ENCODE data around the gene CPNE4.

The CPNE4 gene

GRCh38 chr3:131596884-131597283 lies 437.9 kb downstream of the CPNE4 start:
- ATAC-seq (ENCODE audit: low read depth): no peak
- no peaks in the 10 kb centered on the region for H3K4me1 Mint-ChIP-seq

GRCh38 chr3:131591394-131592014 lies 443.3 kb downstream of the CPNE4 start:
- Mint-ChIP-seq H3K27ac (no peak overlapping the region), H3K9me3 (no peaks in the 10 kb centered on the region), H3K4me1 (no peaks in the 10 kb centered on the region), H3K4me3 (no peak overlapping the region), H3K36me3 (no peaks in the 10 kb centered on the region), H3K27me3 (peaks cover 7% of the 10 kb centered on the region)
- ATAC-seq (ENCODE audit: low read depth) (no peak), DNase-seq (ENCODE audit: low spot score in 2 of 2) (no peak)

More at GRCh38 chr3:131596884-131597283, 437.9 kb downstream of the CPNE4 start:
- H3K4me3 Mint-ChIP-seq: no peak overlapping the region
- H3K36me3 Mint-ChIP-seq: no peaks in the 10 kb centered on the region
- no peaks in the 10 kb centered on the region for H3K9me3 Mint-ChIP-seq
- DNase-seq (ENCODE audit: low spot score in 2 of 2): no peak
- no peak overlapping the region for H3K27ac Mint-ChIP-seq
- peaks cover 4% of the 10 kb centered on the region for H3K27me3 Mint-ChIP-seq

DNA sequence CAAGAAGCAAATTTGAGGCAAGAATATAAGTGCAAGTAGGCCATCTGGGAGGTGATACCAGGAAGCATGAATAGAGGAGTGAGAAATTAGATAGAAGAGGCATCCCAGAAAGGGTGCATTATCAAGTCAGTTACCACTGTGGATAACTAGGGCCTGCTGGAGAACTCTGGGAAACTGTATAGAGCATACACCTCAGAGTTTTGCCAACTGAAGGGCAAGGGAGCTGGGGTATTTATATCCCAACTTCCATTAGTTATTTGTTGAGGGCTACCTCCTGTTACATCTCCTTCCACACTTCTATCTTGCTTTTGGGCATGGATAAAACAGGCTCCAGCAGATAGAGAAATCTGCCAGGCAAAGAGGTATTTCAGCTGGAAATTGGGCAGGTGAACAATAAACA lies 448.5 kb downstream of the CPNE4 start:
- ATAC-seq (ENCODE audit: low read depth) (no peak), DNase-seq (ENCODE audit: low spot score in 2 of 2) (no peak)
- Mint-ChIP-seq H3K27ac (no peak overlapping the region), H3K27me3 (peaks cover 10% of the 10 kb centered on the region), H3K4me3 (no peak overlapping the region), H3K4me1 (no peaks in the 10 kb centered on the region), H3K9me3 (no peaks in the 10 kb centered on the region), H3K36me3 (no peaks in the 10 kb centered on the region)

DNA sequence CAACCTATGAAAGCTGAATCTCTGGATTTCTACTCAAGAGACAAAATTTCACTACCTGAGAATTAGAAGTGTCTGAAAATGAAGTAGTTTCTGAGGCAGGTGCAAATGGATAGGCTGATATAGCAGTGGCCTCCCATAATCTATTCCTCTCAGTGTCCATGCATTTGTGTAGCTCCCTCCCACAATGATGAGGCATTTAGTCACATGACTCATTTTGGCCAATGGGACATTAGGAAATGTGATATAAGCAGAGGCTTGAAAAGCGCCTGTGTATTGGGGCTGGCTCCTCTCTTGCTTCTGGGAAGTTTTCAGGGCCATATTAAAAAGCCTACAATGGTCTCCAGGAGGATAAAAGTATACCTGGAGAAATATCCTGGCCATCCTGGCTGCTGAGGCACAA lies 452.4 kb downstream of the CPNE4 start:
- Mint-ChIP-seq H3K4me3 (no peak overlapping the region), H3K36me3 (no peaks in the 10 kb centered on the region), H3K27me3 (peaks cover 6% of the 10 kb centered on the region), H3K27ac (no peak overlapping the region), H3K4me1 (no peaks in the 10 kb centered on the region), H3K9me3 (no peaks in the 10 kb centered on the region)
- DNase-seq (ENCODE audit: low spot score in 2 of 2) (no peak), ATAC-seq (ENCODE audit: low read depth) (no peak)

- no peak overlapping the region for H3K4me3 Mint-ChIP-seq
- no peak for ATAC-seq (ENCODE audit: low read depth)
These were observed 466.4 kb downstream of the CPNE4 start for GRCh38 chr3:131568460-131568859.

GRCh38 chr3:131564812-131565211 lies 470.0 kb downstream of the CPNE4 start:
- DNase-seq (ENCODE audit: low spot score in 2 of 2) (no peak), ATAC-seq (ENCODE audit: low read depth) (no peak)
- Mint-ChIP-seq H3K27ac (no peak overlapping the region), H3K9me3 (no peaks in the 10 kb centered on the region), H3K4me3 (no peak overlapping the region), H3K36me3 (no peaks in the 10 kb centered on the region), H3K4me1 (no peaks in the 10 kb centered on the region), H3K27me3 (peaks cover 3% of the 10 kb centered on the region)

More at GRCh38 chr3:131568460-131568859, 466.4 kb downstream of the CPNE4 start:
- Mint-ChIP-seq H3K4me1 (no peaks in the 10 kb centered on the region), H3K27ac (no peak overlapping the region), H3K36me3 (no peaks in the 10 kb centered on the region), H3K27me3 (peaks cover 5% of the 10 kb centered on the region), H3K9me3 (no peaks in the 10 kb centered on the region)
- DNase-seq (ENCODE audit: low spot score in 2 of 2): no peak

DNA sequence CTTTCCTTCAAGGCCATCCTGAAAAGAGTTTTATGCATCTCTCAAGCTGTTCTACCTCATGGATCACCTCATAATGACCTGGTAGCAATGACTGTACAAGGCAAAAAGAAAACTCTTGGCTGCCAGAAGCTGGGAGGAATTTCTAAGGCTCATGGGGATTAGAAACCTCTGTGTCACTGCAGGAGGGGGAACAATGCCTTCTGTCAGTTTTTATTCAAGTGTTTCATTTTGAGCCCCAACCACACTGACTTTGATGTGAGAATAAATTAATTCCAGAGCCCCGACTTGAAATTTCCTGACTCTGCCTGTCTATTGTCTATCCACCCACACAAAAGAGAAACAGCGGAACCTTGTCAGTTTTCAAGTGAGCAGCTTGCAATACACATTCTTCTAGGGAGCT lies 473.3 kb downstream of the CPNE4 start:
- DNase-seq (ENCODE audit: low spot score in 2 of 2): no peak
- H3K4me1 Mint-ChIP-seq: no peaks in the 10 kb centered on the region

DNA sequence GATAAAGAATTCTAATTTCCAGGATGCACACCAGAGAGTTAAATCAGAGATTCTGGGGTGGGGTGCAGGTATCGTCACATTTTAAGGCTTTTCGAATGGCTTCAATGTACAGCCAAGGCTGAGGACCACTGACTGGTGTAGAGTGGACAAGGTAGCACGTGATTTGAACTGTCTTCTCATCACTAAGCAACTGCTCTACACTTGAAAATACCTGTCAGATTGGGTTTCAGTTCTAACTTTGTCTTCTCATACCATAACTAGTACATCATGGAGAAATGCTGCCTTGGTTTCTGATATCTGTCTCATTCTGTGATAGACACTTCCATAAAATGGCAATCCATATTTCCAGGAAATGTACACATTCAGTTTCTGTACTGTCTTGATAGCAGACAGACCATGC lies 474.0 kb downstream of the CPNE4 start:
- ATAC-seq (ENCODE audit: low read depth): no peak
- no peaks in the 10 kb centered on the region for H3K9me3 Mint-ChIP-seq
- H3K36me3 Mint-ChIP-seq: no peaks in the 10 kb centered on the region
- H3K4me1 Mint-ChIP-seq: no peaks in the 10 kb centered on the region
- no peak overlapping the region for H3K27ac Mint-ChIP-seq
- DNase-seq (ENCODE audit: low spot score in 2 of 2): no peak
- peaks cover 3% of the 10 kb centered on the region for H3K27me3 Mint-ChIP-seq
- H3K4me3 Mint-ChIP-seq: no peak overlapping the region

More for the DNA sequence above, 473.3 kb downstream of the CPNE4 start:
- no peak for ATAC-seq (ENCODE audit: low read depth)
- H3K4me3 Mint-ChIP-seq: no peak overlapping the region
- peaks cover 3% of the 10 kb centered on the region for H3K27me3 Mint-ChIP-seq
- no peaks in the 10 kb centered on the region for H3K36me3 Mint-ChIP-seq
- H3K27ac Mint-ChIP-seq: no peak overlapping the region
- H3K9me3 Mint-ChIP-seq: no peaks in the 10 kb centered on the region

DNA sequence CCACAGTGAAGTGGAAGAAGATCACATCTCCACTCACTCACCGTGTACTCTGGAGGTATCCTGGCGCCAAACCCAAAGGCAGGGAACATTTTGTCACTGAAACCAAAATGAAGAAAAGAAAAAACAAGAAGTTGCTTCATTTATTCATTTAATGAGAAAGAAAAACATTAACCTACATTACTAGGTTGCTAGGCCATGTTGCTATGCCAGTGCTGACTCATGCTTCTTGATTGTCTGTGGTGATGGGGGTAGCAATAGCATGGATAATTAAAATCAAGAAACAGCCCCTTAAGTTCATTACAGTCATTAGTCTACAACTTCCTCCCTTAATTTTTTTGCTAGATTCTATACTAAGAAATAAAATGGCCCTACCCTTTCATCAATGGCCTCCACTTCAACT lies 479.4 kb downstream of the CPNE4 start:
- Mint-ChIP-seq H3K4me1 (no peaks in the 10 kb centered on the region), H3K4me3 (no peak overlapping the region), H3K27me3 (peaks cover 2% of the 10 kb centered on the region), H3K27ac (no peak overlapping the region), H3K9me3 (no peaks in the 10 kb centered on the region), H3K36me3 (no peaks in the 10 kb centered on the region)
- DNase-seq (ENCODE audit: low spot score in 2 of 2): no peak
- ATAC-seq (ENCODE audit: low read depth): no peak

DNA sequence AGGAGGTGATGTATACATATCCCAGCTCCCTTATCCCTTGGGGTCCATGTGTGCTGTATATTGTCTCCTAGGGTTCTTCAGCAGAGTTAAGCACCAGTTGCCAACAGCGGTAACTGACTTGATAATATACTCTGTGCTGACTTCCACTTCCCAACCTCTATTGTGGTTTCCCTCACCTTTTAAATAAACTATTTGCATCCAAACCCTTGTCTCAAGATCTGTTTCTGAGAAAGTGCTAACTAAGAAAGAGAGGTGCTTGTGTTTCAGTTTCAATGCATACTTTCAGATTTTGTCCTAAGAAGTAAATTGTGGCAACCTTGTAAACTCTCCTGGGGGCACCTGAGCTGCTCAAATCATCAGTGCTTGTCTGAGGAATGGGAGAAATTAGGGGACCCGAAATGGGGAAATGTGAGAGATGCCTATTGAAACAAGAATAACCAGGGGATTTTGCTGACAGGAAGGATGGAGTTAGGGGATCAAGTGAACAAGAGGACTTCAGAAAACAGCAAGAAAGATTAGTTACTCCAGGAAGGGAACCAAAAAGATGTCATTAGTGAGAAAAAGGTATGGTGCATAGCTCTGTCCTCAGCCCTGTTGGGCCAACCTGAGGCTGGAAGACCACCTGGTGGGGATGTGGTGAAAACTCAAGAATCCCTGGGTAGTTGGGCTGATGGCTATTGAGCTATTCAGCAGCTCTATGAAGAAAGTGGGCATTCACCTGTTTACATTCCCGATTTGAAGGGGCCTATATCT lies 481.1 kb downstream of the CPNE4 start:
- no peak for ATAC-seq (ENCODE audit: low read depth)

GRCh38 chr3:131551761-131552160 lies 483.1 kb downstream of the CPNE4 start:
- ATAC-seq (ENCODE audit: low read depth) (no peak), DNase-seq (ENCODE audit: low spot score in 2 of 2) (no peak)
- Mint-ChIP-seq H3K4me3 (no peak overlapping the region), H3K9me3 (no peaks in the 10 kb centered on the region), H3K36me3 (no peaks in the 10 kb centered on the region), H3K27ac (no peak overlapping the region), H3K27me3 (peaks cover 8% of the 10 kb centered on the region), H3K4me1 (no peaks in the 10 kb centered on the region)

More for the DNA sequence above, 481.1 kb downstream of the CPNE4 start:
- Mint-ChIP-seq H3K27ac (no peak overlapping the region), H3K9me3 (no peaks in the 10 kb centered on the region), H3K4me3 (no peak overlapping the region), H3K4me1 (no peaks in the 10 kb centered on the region), H3K36me3 (no peaks in the 10 kb centered on the region), H3K27me3 (peaks cover 5% of the 10 kb centered on the region)
- no peak for DNase-seq (ENCODE audit: low spot score in 2 of 2)

GRCh38 chr3:131550562-131551465 lies 484.0 kb downstream of the CPNE4 start:
- H3K9me3 Mint-ChIP-seq: no peaks in the 10 kb centered on the region

GRCh38 chr3:131549340-131549739 lies 485.5 kb downstream of the CPNE4 start:
- H3K4me3 Mint-ChIP-seq: no peak overlapping the region
- ATAC-seq (ENCODE audit: low read depth): no peak
- no peaks in the 10 kb centered on the region for H3K9me3 Mint-ChIP-seq
- H3K4me1 Mint-ChIP-seq: no peaks in the 10 kb centered on the region
- H3K36me3 Mint-ChIP-seq: no peaks in the 10 kb centered on the region
- no peak overlapping the region for H3K27ac Mint-ChIP-seq
- no peak for DNase-seq (ENCODE audit: low spot score in 2 of 2)
- peaks cover 9% of the 10 kb centered on the region for H3K27me3 Mint-ChIP-seq

More at GRCh38 chr3:131550562-131551465, 484.0 kb downstream of the CPNE4 start:
- H3K27me3 Mint-ChIP-seq: peaks cover 8% of the 10 kb centered on the region
- H3K36me3 Mint-ChIP-seq: no peaks in the 10 kb centered on the region
- H3K4me3 Mint-ChIP-seq: no peak overlapping the region
- H3K4me1 Mint-ChIP-seq: no peaks in the 10 kb centered on the region
- no peak overlapping the region for H3K27ac Mint-ChIP-seq
- DNase-seq (ENCODE audit: low spot score in 2 of 2): no peak
- no peak for ATAC-seq (ENCODE audit: low read depth)

GRCh38 chr3:131547585-131547984 lies 487.2 kb downstream of the CPNE4 start:
- peaks cover 10% of the 10 kb centered on the region for H3K27me3 Mint-ChIP-seq

More at GRCh38 chr3:131547585-131547984, 487.2 kb downstream of the CPNE4 start:
- Mint-ChIP-seq H3K4me1 (no peaks in the 10 kb centered on the region), H3K36me3 (no peaks in the 10 kb centered on the region), H3K9me3 (no peaks in the 10 kb centered on the region), H3K4me3 (no peak overlapping the region), H3K27ac (no peak overlapping the region)
- no peak for ATAC-seq (ENCODE audit: low read depth)
- no peak for DNase-seq (ENCODE audit: low spot score in 2 of 2)

All from memory B cell (primary cell).